Trophoblast cell (in vitro differentiated cells and primary cell): ENCODE results near the gene ERFE.

Source experiments
- DNase-seq, 2 donors: peaks; one replicate each; pipeline ENCODE4 v3.0.0-alpha.2; 2016
- H2AFZ ChIP-seq: 2 replicates; pipeline ENCODE4 v1.6.1; 2013; ENCODE audit warnings: low read length, moderate library complexity, mild to moderate bottlenecking; ENCODE audit not compliant: insufficient read depth, poor library complexity
- H2AK5ac ChIP-seq: 2 replicates; pipeline ENCODE4 v1.6.1; 2013; ENCODE audit warnings: mild to moderate bottlenecking, low read length
- H2BK120ac ChIP-seq: 2 replicates; pipeline ENCODE4 v1.6.1; 2013; ENCODE audit warnings: low read length, mild to moderate bottlenecking, moderate library complexity; ENCODE audit not compliant: insufficient read depth, poor library complexity
- H2BK12ac ChIP-seq: 2 replicates; pipeline ENCODE4 v1.6.1; 2013; ENCODE audit warnings: mild to moderate bottlenecking, low read length, moderate library complexity
- H2BK5ac ChIP-seq: 2 replicates; pipeline ENCODE4 v1.6.1; 2013; ENCODE audit warnings: low read length, low read depth, moderate library complexity, mild to moderate bottlenecking; ENCODE audit not compliant: poor library complexity
- H3K14ac ChIP-seq: 2 replicates; pipeline ENCODE4 v1.6.1; 2013; ENCODE audit warnings: mild to moderate bottlenecking, low read length
- H3K18ac ChIP-seq: 2 replicates; pipeline ENCODE4 v1.6.1; 2013; ENCODE audit warnings: mild to moderate bottlenecking, low read length
- H3K23ac ChIP-seq: 2 replicates; pipeline ENCODE4 v1.6.1; 2013; ENCODE audit warnings: low read length
- H3K27ac ChIP-seq: 2 replicates; pipeline ENCODE4 v1.5.1; 2013; ENCODE audit warnings: low read depth, mild to moderate bottlenecking, inconsistent platforms, low read length, moderate library complexity
- H3K27me3 ChIP-seq: 2 replicates; pipeline ENCODE4 v1.6.1; 2013; ENCODE audit warnings: inconsistent platforms, mild to moderate bottlenecking, low read length, moderate library complexity; ENCODE audit not compliant: insufficient read depth
- H3K36me3 ChIP-seq, 2 experiments: 1 replicate in 1 of 2; 2 replicates in 1 of 2; pipeline ENCODE4 v1.6.1; 2013; ENCODE audit warnings: low read length in 2 of 2, mild to moderate bottlenecking in 2 of 2, moderate library complexity in 1 of 2; ENCODE audit not compliant: insufficient read depth in 2 of 2, control insufficient read depth in 1 of 2
- H3K4ac ChIP-seq: 2 replicates; pipeline ENCODE4 v1.6.1; 2013; ENCODE audit warnings: low read depth, mild to moderate bottlenecking, low read length, moderate library complexity
- H3K4me1 ChIP-seq, 2 experiments: 1 replicate in 1 of 2; 2 replicates in 1 of 2; pipeline ENCODE4 v1.6.1; 2013; ENCODE audit warnings: low read length in 2 of 2, mild to moderate bottlenecking in 2 of 2, moderate library complexity in 1 of 2; ENCODE audit not compliant: insufficient read depth in 2 of 2, control insufficient read depth in 1 of 2
- H3K4me2 ChIP-seq: 2 replicates; pipeline ENCODE4 v1.6.1; 2013; ENCODE audit warnings: inconsistent platforms, mild to moderate bottlenecking, low read length, moderate library complexity
- H3K4me3 ChIP-seq: 2 replicates; pipeline ENCODE4 v1.5.1; 2013; ENCODE audit warnings: mild to moderate bottlenecking, low read depth, low read length, inconsistent platforms
- H3K79me1 ChIP-seq: one replicate; pipeline ENCODE4 v1.6.1; 2013; ENCODE audit warnings: low read length
- H3K79me2 ChIP-seq: 2 replicates; pipeline ENCODE4 v1.6.1; 2013; ENCODE audit warnings: low read length, mild to moderate bottlenecking; ENCODE audit not compliant: control insufficient read depth, insufficient read depth, poor library complexity
- H3K9ac ChIP-seq: 2 replicates; pipeline ENCODE4 v1.6.1; 2013; ENCODE audit warnings: mild to moderate bottlenecking, low read length
- H3K9me3 ChIP-seq: 2 replicates; pipeline ENCODE4 v1.6.1; 2013; ENCODE audit warnings: low read depth, mild to moderate bottlenecking, control low read depth, inconsistent platforms, low read length; ENCODE audit not compliant: insufficient read depth
- H4K12ac ChIP-seq: 2 replicates; pipeline ENCODE4 v1.6.1; 2013; ENCODE audit warnings: low read depth, mild to moderate bottlenecking, low read length, moderate library complexity
- H4K8ac ChIP-seq: 2 replicates; pipeline ENCODE4 v1.6.1; 2013; ENCODE audit warnings: low read depth, mild to moderate bottlenecking, low read length, moderate library complexity
- H4K91ac ChIP-seq: one replicate; pipeline ENCODE4 v1.6.1; 2013; ENCODE audit warnings: low read depth, mild to moderate bottlenecking, low read length, moderate library complexity
- WGBS: extraction: QIAGEN DNeasy Blood & Tissue Kit; methylation state at CpG from one replicate; pipeline ENCODE4 v1.1.7; 2013; ENCODE audit warnings: missing lambda C conversion rate; ENCODE audit not compliant: insufficient read length, insufficient coverage; ENCODE audit errors: extremely low coverage; 5-methylcytosine and 5-hydroxymethylcytosine counted together

Gene ERFE

DNA sequence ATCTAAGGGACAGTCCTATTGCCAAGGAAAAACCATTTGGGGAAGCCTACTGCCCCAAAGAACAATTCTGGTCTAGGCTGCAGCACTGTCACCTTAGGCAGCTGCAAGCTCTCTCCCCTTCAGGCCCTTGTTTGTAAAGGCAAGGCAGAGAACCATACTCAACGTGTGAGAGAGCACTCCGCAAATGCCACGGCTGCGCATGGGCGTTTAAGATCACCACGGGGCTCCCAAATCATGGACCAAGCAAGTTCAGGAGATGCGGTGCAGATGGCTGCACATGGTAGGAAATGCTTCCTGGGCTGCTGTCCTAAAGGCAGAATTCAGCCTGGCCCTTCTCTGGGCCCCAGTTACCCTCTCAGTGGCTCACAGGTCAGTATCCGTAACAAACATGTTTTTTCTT, 15.5 kb downstream of the ERFE start:
- H3K23ac ChIP-seq = no peak overlapping the region
- no peak overlapping the region for H2AFZ ChIP-seq
- H3K18ac ChIP-seq = no peak overlapping the region
- H3K27me3 ChIP-seq = no peaks in the 10 kb centered on the region
- H3K79me1 ChIP-seq = peaks cover 1% of the 10 kb centered on the region
- no peaks in the 10 kb centered on the region for H3K79me2 ChIP-seq
- WGBS = no CpG with 5 or more reads among the region's 8 CpGs
- H3K4me3 ChIP-seq = no peak overlapping the region
- peaks cover 5 to 7% of the 10 kb centered on the region in 2 experiments for H3K4me1 ChIP-seq
- H3K36me3 ChIP-seq = peaks cover 45 to 57% of the 10 kb centered on the region in 2 experiments
- H2BK12ac ChIP-seq = no peak overlapping the region
- H3K4me2 ChIP-seq = no peak overlapping the region
- no peak overlapping the region for H2AK5ac ChIP-seq
- no peak overlapping the region for H4K91ac ChIP-seq
- DNase-seq = no peak
- H3K27ac ChIP-seq = no peak overlapping the region
- no peaks in the 10 kb centered on the region for H3K9me3 ChIP-seq
- H3K9ac ChIP-seq = no peak overlapping the region
- no peak overlapping the region for H2BK5ac ChIP-seq
- H4K12ac ChIP-seq = no peak overlapping the region
- no peak overlapping the region for H3K4ac ChIP-seq
- no peak overlapping the region for H2BK120ac ChIP-seq
- no peak overlapping the region for H3K14ac ChIP-seq
- H4K8ac ChIP-seq = no peak overlapping the region

DNA sequence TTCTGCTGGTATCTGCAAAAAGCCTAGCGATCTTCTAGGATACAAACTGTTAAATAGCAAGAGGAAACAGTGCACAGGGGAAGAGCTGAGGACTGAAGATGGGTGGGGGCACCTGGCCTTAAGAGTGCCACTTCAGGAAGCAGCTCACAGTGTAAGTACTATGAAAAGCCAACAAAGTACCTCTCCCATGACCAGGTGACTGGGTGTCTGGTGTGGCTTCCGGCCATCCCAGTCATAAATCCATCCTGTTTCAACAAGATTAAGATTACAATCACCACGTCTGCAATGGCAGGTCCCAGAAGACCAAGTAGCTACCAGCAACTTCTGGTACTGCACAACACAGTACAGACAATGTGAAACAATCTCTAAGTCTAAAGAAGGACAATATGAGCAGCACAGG, 15.9 kb downstream of the ERFE start:
- H2BK120ac ChIP-seq = no peak overlapping the region
- H3K14ac ChIP-seq = no peak overlapping the region
- no peak overlapping the region for H3K4me2 ChIP-seq
- H4K91ac ChIP-seq = no peak overlapping the region
- no peak for DNase-seq
- no peak overlapping the region for H2AK5ac ChIP-seq
- H3K4ac ChIP-seq = no peak overlapping the region
- H3K9me3 ChIP-seq = no peaks in the 10 kb centered on the region
- H2AFZ ChIP-seq = no peak overlapping the region
- no peak overlapping the region for H2BK12ac ChIP-seq
- H3K9ac ChIP-seq = no peak overlapping the region
- no peak overlapping the region for H4K8ac ChIP-seq
- H3K4me1 ChIP-seq = peaks cover 5 to 7% of the 10 kb centered on the region in 2 experiments
- H3K36me3 ChIP-seq = peaks cover 44 to 57% of the 10 kb centered on the region in 2 experiments
- H3K18ac ChIP-seq = no peak overlapping the region
- WGBS = no CpG with 5 or more reads among the region's 3 CpGs
- no peak overlapping the region for H4K12ac ChIP-seq
- no peaks in the 10 kb centered on the region for H3K27me3 ChIP-seq
- H2BK5ac ChIP-seq = no peak overlapping the region
- H3K79me1 ChIP-seq = peaks cover 1% of the 10 kb centered on the region
- H3K23ac ChIP-seq = no peak overlapping the region
- no peak overlapping the region for H3K4me3 ChIP-seq
- H3K79me2 ChIP-seq = no peaks in the 10 kb centered on the region
- no peak overlapping the region for H3K27ac ChIP-seq

DNA sequence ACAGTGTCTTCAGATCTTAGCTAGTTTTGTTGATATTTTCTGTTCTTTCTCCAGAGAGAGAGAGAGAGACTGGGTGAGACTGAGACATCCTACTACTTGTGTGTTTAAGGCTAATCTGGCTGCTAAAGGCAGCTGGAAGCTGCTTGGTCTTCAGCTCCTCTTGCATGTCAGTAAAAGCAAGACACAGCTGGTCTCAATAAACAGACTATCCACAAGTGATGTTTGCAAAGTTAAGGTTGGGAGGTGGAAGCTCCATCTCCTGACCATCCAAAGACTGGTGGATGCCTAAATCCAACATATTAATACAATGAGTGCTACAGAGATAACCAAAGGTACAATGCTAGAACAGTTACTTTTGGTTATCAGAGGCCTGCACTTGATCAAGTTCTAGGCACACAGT, 17.8 kb downstream of the ERFE start:
- H4K12ac ChIP-seq = no peak overlapping the region
- no peak overlapping the region for H3K4me3 ChIP-seq
- H3K27me3 ChIP-seq = no peaks in the 10 kb centered on the region
- H3K27ac ChIP-seq = no peak overlapping the region
- H3K18ac ChIP-seq = no peak overlapping the region
- no peak for DNase-seq
- no peaks in the 10 kb centered on the region for H3K79me2 ChIP-seq
- H2AK5ac ChIP-seq = no peak overlapping the region
- H3K4me1 ChIP-seq = no peaks in the 10 kb centered on the region
- H2BK5ac ChIP-seq = no peak overlapping the region
- no peak overlapping the region for H3K14ac ChIP-seq
- no peaks in the 10 kb centered on the region for H3K9me3 ChIP-seq
- H2AFZ ChIP-seq = no peak overlapping the region
- no peak overlapping the region for H4K8ac ChIP-seq
- H3K9ac ChIP-seq = no peak overlapping the region
- H3K4ac ChIP-seq = no peak overlapping the region
- H2BK12ac ChIP-seq = no peak overlapping the region
- H3K23ac ChIP-seq = no peak overlapping the region
- H3K4me2 ChIP-seq = no peak overlapping the region
- no peaks in the 10 kb centered on the region for H3K79me1 ChIP-seq
- H2BK120ac ChIP-seq = no peak overlapping the region
- H3K36me3 ChIP-seq = peaks cover 45 to 59% of the 10 kb centered on the region in 2 experiments
- H4K91ac ChIP-seq = no peak overlapping the region

DNA sequence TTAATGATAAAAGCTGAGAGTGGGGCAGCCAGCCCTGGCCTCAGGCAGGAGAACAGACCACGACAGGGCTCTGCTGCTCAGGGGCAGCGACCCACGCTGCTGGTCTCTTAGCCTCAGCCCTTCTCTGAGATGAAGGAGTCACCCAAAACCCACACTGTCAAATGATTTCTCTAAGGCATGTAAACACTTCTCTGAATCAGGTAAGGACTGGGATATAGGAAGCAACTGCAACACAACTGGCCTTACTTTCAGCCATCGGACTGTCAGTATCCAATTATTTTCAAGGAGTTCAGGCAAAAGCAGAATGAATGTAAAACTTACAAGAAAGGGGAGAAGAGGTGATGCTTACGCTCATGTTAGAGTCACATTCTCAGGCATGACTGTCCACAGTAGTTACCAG, 21.8 kb downstream of the ERFE start:
- no peak overlapping the region for H2AFZ ChIP-seq
- no peaks in the 10 kb centered on the region for H3K9me3 ChIP-seq
- no peak overlapping the region for H3K14ac ChIP-seq
- no peak overlapping the region for H2BK120ac ChIP-seq
- no peaks in the 10 kb centered on the region for H3K27me3 ChIP-seq
- H3K9ac ChIP-seq = no peak overlapping the region
- H4K8ac ChIP-seq = no peak overlapping the region
- no peak for DNase-seq
- H2BK12ac ChIP-seq = no peak overlapping the region
- no peak overlapping the region for H3K4me2 ChIP-seq
- no peak overlapping the region for H2BK5ac ChIP-seq
- H3K4me1 ChIP-seq = no peaks in the 10 kb centered on the region
- no peaks in the 10 kb centered on the region for H3K79me2 ChIP-seq
- no peaks in the 10 kb centered on the region for H3K79me1 ChIP-seq
- no CpG with 5 or more reads among the region's 5 CpGs for WGBS
- no peak overlapping the region for H2AK5ac ChIP-seq
- no peak overlapping the region for H4K91ac ChIP-seq
- H3K23ac ChIP-seq = no peak overlapping the region
- no peak overlapping the region for H3K27ac ChIP-seq
- no peak overlapping the region for H3K4ac ChIP-seq
- H3K18ac ChIP-seq = no peak overlapping the region
- peaks cover 39 to 59% of the 10 kb centered on the region in 2 experiments for H3K36me3 ChIP-seq
- no peak overlapping the region for H4K12ac ChIP-seq
- no peak overlapping the region for H3K4me3 ChIP-seq
